ENCODE data around the gene FCHSD2. TPM values are rescaled to one million over a fixed set of nuclear protein-coding genes. Genes with fewer than 3 reads are reported as not detected.
A peak's percentile ranks its signal among the peaks of the same experiment; 100 is the strongest.

Gene FCHSD2
- total and polyA plus RNA-seq, 9 of the 15 experiments (the other 6 are each of a cell fraction or from before 2014, with no cell fraction given): 1.8 to 14.7 (median 6.4) TPM

DNA sequence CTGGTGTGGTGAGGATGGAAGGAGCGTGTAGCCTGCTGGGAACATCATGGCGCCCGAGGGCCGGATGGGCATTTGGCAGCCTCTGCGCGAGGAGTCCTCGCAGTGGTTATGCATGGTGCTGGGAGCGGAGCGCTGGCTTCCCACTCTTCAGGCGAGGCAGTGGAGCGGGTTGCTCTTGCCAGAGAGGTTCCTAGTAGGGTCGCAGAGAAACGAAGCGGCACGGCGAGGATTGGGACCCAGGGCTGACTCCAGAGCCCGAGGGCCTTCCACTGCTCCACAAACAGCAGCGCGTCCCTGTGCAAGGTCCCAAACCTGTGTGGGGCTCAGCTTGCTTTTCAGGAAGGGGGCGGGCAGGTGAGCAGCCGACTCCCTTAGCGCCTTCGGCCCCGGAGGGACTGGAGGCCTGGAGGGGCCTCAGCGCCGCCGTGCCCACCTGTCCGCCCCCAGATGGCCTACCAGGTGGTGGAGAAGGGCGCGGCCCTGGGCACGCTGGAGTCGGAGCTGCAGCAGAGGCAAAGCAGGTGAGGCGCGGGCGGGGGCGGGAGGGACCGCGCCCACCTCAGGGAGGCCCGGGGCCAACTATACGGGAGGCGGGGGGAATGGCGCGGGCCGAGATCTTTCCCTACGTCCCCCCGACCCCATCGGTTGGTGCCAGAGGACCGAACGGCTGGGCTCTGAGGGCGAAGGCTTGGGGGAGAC lies 320.7 kb downstream of the FCHSD2 start (continued):
- no peak for TF ChIP-seq FOSL1 (tag; conservative IDR thresholded peaks at IDR 0.05)
- TF ChIP-seq MYC (IDR thresholded peaks at IDR 0.05; ENCODE audit: low read depth, low read length): no peak
- TF ChIP-seq MYC (CRISPR knock-in tag; IDR thresholded peaks at IDR 0.05; ENCODE audit: borderline replicate concordance, low read depth): 0 out of 2 replicates have a peak, but pooled peaks have one; percentile 28
- TF ChIP-seq, protein P1, sequence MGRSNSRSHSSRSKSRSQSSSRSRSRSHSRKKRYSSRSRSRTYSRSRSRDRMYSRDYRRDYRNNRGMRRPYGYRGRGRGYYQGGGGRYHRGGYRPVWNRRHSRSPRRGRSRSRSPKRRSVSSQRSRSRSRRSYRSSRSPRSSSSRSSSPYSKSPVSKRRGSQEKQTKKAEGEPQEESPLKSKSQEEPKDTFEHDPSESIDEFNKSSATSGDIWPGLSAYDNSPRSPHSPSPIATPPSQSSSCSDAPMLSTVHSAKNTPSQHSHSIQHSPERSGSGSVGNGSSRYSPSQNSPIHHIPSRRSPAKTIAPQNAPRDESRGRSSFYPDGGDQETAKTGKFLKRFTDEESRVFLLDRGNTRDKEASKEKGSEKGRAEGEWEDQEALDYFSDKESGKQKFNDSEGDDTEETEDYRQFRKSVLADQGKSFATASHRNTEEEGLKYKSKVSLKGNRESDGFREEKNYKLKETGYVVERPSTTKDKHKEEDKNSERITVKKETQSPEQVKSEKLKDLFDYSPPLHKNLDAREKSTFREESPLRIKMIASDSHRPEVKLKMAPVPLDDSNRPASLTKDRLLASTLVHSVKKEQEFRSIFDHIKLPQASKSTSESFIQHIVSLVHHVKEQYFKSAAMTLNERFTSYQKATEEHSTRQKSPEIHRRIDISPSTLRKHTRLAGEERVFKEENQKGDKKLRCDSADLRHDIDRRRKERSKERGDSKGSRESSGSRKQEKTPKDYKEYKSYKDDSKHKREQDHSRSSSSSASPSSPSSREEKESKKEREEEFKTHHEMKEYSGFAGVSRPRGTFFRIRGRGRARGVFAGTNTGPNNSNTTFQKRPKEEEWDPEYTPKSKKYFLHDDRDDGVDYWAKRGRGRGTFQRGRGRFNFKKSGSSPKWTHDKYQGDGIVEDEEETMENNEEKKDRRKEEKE (IDR thresholded peaks at IDR 0.05; ENCODE audit: borderline replicate concordance in 1 of 2, control insufficient read depth in 1 of 2, low read depth in 2 of 2, low read length in 1 of 2): no peak
- no peak for TF ChIP-seq BHLHE40 (IDR thresholded peaks at IDR 0.05; ENCODE audit: low read length)
- no peak for TF ChIP-seq PCBP2 (IDR thresholded peaks at IDR 0.05; ENCODE audit: low read depth, low read length, poor library complexity, severe bottlenecking)
- TF ChIP-seq, protein P2, sequence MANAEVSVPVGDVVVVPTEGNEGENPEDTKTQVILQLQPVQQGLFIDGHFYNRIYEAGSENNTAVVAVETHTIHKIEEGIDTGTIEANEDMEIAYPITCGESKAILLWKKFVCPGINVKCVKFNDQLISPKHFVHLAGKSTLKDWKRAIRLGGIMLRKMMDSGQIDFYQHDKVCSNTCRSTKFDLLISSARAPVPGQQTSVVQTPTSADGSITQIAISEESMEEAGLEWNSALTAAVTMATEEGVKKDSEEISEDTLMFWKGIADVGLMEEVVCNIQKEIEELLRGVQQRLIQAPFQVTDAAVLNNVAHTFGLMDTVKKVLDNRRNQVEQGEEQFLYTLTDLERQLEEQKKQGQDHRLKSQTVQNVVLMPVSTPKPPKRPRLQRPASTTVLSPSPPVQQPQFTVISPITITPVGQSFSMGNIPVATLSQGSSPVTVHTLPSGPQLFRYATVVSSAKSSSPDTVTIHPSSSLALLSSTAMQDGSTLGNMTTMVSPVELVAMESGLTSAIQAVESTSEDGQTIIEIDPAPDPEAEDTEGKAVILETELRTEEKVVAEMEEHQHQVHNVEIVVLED (CRISPR knock-in tag; IDR thresholded peaks at IDR 0.05): no peak
- no peak for TF ChIP-seq ZNF778 (CRISPR knock-in tag; IDR thresholded peaks at IDR 0.05)
- 0 out of 2 replicates have a peak, but pooled peaks have one; percentile 8 for TF ChIP-seq ZNF263 (CRISPR knock-in tag; IDR thresholded peaks at IDR 0.05; ENCODE audit: borderline replicate concordance)
- TF ChIP-seq YY1 (IDR thresholded peaks at IDR 0.05; ENCODE audit: borderline replicate concordance in 1 of 3, control insufficient read depth in 1 of 3, extremely low read depth in 1 of 3, insufficient read depth in 3 of 3, insufficient read length in 1 of 3, insufficient replicate concordance in 2 of 3, low read depth in 1 of 3, low read length in 2 of 3): no peak
- TF ChIP-seq ZC3H4 (CRISPR knock-in tag; IDR thresholded peaks at IDR 0.05; ENCODE audit: borderline replicate concordance): 0 out of 2 replicates have a peak, but pooled peaks have one; percentile 18
- TF ChIP-seq ZBTB1 (CRISPR knock-in tag; IDR thresholded peaks at IDR 0.05; ENCODE audit: borderline replicate concordance, low read depth): 0 out of 2 replicates have a peak, but pooled peaks have one; percentile 55
- TF ChIP-seq RFX1 (IDR thresholded peaks at IDR 0.05): no peak

Measured in K562 (cell line).